Activated naive CD4-positive, alpha-beta T cell treated with anti-CD3 and anti-CD28 coated beads for 36 hours (primary cell): ENCODE measurements around the gene TAAR2. TPM values are rescaled to one million over a fixed set of nuclear protein-coding genes. Genes with fewer than 3 reads are reported as not detected.

ENCODE experiments used
- CTCF ChIA-PET: fragments of 350-600 bp; sonication (Branson Sonifier 250); formaldehyde crosslinking; loops from one replicate; lab custom pipeline; 2021; ENCODE audit warnings: antibody characterized with exemption; lab: Charles Lee
- DNase-seq: peaks from one replicate; pipeline ENCODE4 v3.0.0-alpha.2; 2020
- H3K27ac Mint-ChIP-seq: one replicate; pipeline ENCODE4 v1.8.0; 2021; ENCODE audit warnings: mild to moderate bottlenecking, mixed read lengths
- H3K27me3 Mint-ChIP-seq: one replicate; pipeline ENCODE4 v1.8.0; 2021; ENCODE audit warnings: low read depth, mixed read lengths
- H3K36me3 Mint-ChIP-seq: one replicate; pipeline ENCODE4 v1.8.0; 2021; ENCODE audit warnings: low read depth, mixed read lengths
- H3K4me1 Mint-ChIP-seq: one replicate; pipeline ENCODE4 v1.8.0; 2021; ENCODE audit warnings: low read depth, mixed read lengths
- H3K4me3 Mint-ChIP-seq: one replicate; pipeline ENCODE4 v1.8.0; 2021; ENCODE audit warnings: mild to moderate bottlenecking, moderate library complexity, mixed read lengths
- H3K9me3 Mint-ChIP-seq: one replicate; pipeline ENCODE4 v1.8.0; 2021; ENCODE audit warnings: mixed read lengths
- intact Hi-C: fragments of 100-400 bp; cut with micrococcal nuclease; formaldehyde crosslinking; loops from one replicate; pipeline ENCODE4 v1.15.1; 2023
- total RNA-seq, 2 experiments: library from RNA; stranded (reverse); gene quantifications; one replicate each; pipeline ENCODE4 v1.2.3, GENCODE V29; 2021

Gene TAAR2
- total RNA-seq, 2 experiments from 2014 or later: not detected

DNA sequence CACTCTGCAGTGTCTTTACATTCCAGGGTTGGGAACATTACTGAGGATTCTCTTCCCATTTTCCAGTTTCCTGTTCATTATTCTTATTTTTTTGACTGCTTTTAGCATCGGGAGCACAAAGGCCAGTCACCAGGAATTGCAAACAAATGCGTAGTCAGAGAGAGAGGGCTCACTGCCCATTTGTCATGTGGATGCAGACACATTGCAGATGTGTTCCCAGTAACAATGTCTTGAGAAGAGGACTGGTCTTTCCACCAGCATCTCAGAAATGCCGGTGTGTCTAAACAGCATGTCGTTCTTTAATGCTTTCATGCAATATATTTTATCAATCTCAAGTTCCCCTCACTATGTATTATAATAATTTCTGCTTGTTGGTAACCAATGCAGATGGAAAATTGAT lies 54.9 kb downstream of the TAAR2 start:
- CTCF ChIA-PET: interaction anchor here (0.6 kb wide), 1 partner anchor 1348 kb away, joined by 3 read pairs; no protein-coding TSS in a partner anchor
- Mint-ChIP-seq H3K36me3 (no peaks in the 10 kb centered on the region), H3K27me3 (peaks cover 32% of the 10 kb centered on the region), H3K4me3 (no peak overlapping the region), H3K4me1 (no peaks in the 10 kb centered on the region), H3K9me3 (no peaks in the 10 kb centered on the region), H3K27ac (no peak overlapping the region)
- intact Hi-C loops: no loop called here
- no peak for DNase-seq

DNA sequence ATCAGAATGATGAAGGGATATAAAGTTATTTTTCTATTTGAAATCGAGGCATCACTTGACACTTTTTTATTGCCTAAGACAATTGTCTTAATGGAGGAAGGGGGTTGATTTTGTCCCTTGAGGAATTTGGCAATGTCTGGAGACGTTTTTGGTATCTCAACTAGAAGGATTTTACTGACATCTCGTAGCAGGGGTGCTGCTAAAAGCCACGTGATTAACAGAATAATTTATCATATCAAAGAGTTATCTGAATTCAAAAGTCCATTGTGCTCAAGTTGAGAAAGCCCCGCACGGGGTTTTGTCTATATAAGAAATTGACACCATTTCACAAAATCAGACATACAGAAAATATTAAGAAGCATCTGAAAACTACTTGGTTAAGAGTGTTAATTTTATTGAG lies 55.5 kb downstream of the TAAR2 start:
- peaks cover 29% of the 10 kb centered on the region for H3K27me3 Mint-ChIP-seq
- no peak overlapping the region for H3K4me3 Mint-ChIP-seq
- H3K27ac Mint-ChIP-seq: no peak overlapping the region
- no peaks in the 10 kb centered on the region for H3K4me1 Mint-ChIP-seq
- intact Hi-C loops: no loop called here
- CTCF ChIA-PET: interaction anchor here (0.7 kb wide), 1 partner anchor 33 kb away, joined by 3 read pairs; no protein-coding TSS in a partner anchor
- no peak for DNase-seq
- no peaks in the 10 kb centered on the region for H3K36me3 Mint-ChIP-seq
- H3K9me3 Mint-ChIP-seq: no peaks in the 10 kb centered on the region

DNA sequence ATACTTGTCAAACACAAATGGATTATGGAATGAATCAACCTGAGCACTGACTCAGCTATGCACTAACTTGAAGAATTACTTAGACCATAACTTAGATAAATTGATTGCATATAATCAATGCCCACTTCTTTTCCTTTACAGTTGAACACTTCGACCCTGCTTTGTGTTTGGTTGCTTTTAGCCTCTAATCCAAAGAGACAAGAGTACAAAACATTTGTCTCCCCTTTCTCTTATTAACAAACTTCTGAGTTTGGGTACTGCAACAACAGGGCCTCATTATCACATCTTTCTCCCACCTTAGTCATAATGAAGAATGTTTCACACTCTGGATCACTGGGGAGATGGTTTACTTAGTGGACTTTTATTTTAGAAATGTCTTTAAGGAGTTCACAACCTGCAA lies 56.5 kb downstream of the TAAR2 start:
- no peaks in the 10 kb centered on the region for H3K4me1 Mint-ChIP-seq
- H3K36me3 Mint-ChIP-seq: no peaks in the 10 kb centered on the region
- H3K9me3 Mint-ChIP-seq: no peaks in the 10 kb centered on the region
- H3K27me3 Mint-ChIP-seq: peaks cover 29% of the 10 kb centered on the region
- intact Hi-C loops: no loop called here
- H3K27ac Mint-ChIP-seq: no peak overlapping the region
- no peak for DNase-seq
- H3K4me3 Mint-ChIP-seq: no peak overlapping the region
- CTCF ChIA-PET: no interaction called here

Other genes with a start within 250 kb of the TAAR2 start
- gene MOXD1, start 222.8 kb downstream of the TAAR2 start, total RNA-seq: not detected
- gene STX7, start 111.2 kb downstream of the TAAR2 start, total RNA-seq: 10 to 100 TPM; 11.3 to 11.7 TPM
- gene TAAR9, start 86.0 kb downstream of the TAAR2 start, total RNA-seq: not detected
- gene TAAR8, start 71.6 kb downstream of the TAAR2 start, total RNA-seq: not detected
- gene TAAR6, start 54.0 kb downstream of the TAAR2 start, total RNA-seq: not detected
- gene TAAR5, start 34.5 kb downstream of the TAAR2 start, total RNA-seq: not detected
- gene TAAR1, start 34.9 kb upstream of the TAAR2 start, total RNA-seq: not detected
- gene VNN1, start 89.8 kb upstream of the TAAR2 start, total RNA-seq: not detected
- 1 to 10 TPM; 7.3 to 7.8 TPM for gene VNN2, start 133.6 kb upstream of the TAAR2 start, total RNA-seq
- gene SLC18B1, start 174.4 kb upstream of the TAAR2 start, total RNA-seq: 1 to 10 TPM; 5.1 to 6.1 TPM
- gene RPS12, start 190.3 kb upstream of the TAAR2 start, total RNA-seq: 1,000 to 10,000 TPM; 2,152 to 2,208 TPM